GM21737 (cell line): Measurements from ENCODE around the gene ARMH1.
A peak's percentile ranks its signal among the peaks of the same experiment; 100 is the strongest.
"Not testable (repeated sequence)": the region's sequence is repeated elsewhere in the genome, so short reads cannot be mapped to it uniquely, and the experiment has no call there.

Source experiments
- ATAC-seq: cut with Tn5 transposase; IDR thresholded peaks from one replicate; pipeline ENCODE4 v1.9.1; 2021; ENCODE audit warnings: mild to moderate bottlenecking, moderate library complexity; ENCODE audit not compliant: unreplicated experiment

The ARMH1 gene

DNA sequence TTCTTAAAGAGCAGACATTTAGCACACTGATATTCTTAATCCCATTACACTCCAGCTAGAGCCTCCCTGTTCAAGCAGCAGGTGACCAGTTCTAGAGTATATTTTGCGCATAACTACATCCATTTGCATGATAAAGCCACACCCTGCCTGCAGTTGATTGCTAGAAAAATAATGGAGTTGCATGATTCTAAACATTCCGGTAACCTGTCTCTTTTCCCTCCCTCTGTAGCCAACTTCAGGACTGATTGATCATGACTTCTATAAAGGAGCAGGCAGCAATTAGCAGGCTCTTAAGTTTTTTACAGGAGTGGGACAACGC is 14.9 kb downstream of the ARMH1 start:
- no peak for ATAC-seq

GRCh38 chr1:44693159-44693558 is 18.6 kb downstream of the ARMH1 start:
- ATAC-seq, result no peak

DNA sequence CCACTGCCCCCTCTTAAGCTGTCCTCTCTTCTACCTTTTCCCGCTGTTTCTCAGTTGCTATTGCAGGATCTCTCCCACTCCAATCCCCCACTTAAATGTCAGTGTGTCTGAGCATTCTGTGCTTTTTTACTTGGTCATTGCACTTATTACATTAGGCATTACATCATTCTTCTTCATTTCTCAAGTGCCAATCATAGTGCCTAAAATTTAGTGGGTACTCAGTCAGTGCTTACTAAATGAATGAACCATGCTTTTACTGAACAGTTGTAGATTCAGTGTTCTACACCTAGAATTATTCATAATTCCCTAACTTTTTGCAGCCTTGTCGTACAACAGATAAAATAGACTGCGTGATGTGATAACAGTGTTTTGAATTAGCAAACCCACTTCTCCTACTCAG is 19.4 kb downstream of the ARMH1 start:
- no peak for ATAC-seq

DNA sequence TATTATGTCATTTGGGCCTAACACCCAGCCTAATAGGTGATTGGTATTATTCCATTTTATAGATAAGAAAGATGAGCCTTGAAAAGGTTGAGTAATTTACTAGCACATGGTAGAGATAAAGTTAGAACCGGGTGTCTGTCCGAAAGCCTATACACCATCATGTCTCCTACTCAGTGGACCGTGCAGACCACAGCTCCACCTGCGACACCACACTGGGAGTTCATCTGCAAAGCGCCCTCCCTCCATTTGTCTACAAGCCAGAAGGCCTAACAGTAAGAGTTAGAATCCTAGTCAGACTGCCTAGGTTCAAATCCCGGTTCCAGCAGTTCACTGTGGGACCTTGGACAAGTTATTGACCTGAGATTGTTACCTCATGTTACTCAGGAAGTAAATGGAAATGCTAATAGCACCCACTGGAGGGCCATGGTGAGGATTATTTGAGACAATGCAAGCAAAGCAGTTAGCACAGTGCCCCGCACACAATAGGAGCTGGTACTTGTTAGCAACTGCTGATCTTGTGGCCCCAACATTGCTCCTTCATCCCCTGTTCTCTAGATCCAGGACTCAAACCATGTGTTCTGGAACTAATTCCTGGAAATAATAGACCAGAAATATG is 20.5 kb downstream of the ARMH1 start:
- peak; percentile 60 for ATAC-seq

DNA sequence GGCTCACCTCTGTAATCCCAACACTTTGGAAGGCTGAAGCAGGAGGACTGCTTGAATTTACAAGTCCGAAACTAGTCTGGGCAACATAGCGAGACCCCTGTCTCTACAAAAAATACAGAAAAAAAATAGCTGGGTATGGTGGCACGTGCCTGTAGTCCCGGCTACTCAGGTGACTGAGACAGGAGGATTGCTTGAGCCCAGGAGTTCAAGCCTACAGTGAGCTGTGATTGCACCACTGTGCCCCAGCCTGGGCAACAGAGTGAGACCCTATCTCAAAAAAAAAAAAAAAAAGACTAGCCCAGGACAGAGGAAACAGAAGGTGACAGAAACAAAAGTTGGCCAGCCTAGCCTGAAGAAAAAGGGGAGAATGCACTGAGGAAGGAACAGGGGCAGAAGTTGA is 21.2 kb downstream of the ARMH1 start:
- ATAC-seq, result no peak

DNA sequence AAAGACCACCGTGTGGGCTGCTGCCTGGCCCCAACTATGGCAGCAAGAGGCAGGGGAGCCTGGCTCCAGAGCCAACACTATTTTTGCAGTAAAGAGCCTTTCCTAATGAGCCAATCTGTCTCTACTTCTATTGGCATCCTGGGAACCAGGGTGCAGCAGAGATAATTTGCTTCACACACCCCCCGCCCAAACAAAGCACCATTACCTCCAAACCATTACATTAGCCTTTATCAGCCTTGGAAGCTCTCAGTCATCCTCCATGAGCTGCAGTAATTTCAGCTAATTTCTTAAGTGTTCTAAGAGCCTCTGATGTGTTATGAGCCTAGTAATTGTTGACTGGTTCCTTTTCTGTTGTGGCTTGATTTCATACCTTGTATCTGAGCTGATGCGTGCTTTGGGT is 21.6 kb downstream of the ARMH1 start:
- ATAC-seq, result no peak

DNA sequence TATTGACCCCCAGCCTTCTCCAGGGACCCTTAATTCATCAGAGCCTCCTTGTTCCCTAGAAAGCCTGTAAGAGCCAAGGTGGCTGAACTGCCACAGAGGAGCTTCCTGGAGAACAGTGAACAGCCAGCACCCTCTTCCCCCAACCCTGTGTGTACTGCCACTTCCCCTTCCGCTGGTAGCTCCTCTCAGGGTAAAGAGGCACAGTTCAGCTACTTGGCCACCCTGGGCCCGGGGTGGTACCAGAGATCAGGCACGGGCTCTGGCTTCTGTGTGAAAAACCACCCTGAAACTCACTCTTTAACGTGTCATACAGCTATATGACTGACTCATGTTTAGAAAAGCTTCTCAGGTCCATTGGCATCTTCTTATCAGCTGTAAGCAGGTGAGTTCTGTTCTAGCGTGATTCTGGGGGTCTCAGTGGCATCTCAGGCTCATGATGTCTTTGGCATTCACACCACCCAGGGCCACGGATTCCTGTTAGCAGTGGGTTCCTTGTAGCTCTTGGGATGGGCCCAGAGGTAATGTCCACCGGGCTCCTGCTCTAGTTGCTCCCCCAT is 22.4 kb downstream of the ARMH1 start:
- ATAC-seq, result no peak

DNA sequence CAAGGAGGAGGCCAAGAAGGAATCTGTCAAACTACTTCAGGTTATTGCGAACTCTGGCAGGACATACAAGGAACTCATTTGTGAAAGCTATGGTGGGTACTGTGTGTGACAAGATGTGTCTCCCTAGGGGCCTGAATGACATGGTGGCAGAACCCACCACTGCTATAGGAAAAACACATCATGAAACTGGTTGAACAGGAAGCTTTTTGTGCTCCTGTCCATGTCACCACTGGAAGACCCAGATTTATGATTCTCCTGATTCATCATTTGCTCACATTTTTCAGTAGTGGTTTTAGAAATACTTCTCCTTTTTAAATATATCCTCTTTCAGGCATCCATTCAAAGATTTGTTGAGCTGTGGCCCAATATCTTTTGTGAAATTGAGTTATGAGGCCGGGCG is 23.6 kb downstream of the ARMH1 start:
- ATAC-seq, result no peak

GRCh38 chr1:44699375-44699774 is 24.9 kb downstream of the ARMH1 start:
- not testable (repeated sequence) for ATAC-seq

DNA sequence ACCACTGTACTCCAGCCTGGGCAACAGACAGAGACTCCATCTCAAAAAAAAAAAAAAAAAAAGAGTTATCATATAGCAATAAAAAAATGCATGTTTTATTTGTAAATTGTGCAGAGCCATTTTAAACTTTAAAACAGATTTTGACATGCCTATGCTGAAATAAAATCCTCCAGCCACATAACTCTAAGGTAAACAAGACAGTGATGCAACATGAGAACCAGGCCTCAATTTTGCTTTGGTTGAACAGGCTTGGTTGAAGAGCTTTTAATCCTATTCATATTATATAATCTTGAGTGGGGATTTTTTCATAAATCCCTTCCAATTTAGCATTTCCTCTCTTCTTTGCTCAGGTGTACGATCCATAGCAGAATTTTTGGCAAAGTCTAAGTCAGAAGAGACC is 26.1 kb downstream of the ARMH1 start:
- no peak for ATAC-seq

DNA sequence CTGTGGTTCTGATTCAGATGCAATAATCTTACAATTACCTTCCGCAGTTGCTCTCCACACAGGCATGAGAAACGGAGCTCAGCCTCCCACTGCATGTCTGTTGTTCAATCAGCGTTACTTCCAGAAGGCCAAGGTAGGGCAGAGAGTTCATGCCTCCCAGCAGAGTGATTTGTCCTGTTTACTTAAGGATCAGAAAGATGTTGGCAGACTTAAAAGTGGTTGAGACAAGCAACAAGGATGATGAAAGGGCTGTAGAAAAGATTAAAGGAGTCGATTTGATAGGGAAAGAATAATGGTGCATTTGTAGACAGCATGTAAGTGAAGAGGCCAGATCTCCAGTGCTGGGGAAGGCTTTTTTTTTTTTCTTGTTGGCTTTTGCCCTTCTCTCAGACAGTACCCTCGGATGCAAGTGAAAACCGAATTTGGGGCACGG is 26.6 kb downstream of the ARMH1 start:
- no peak for ATAC-seq

- no peak for ATAC-seq
Measured at GRCh38 chr1:44705470-44705869, 31.0 kb downstream of the ARMH1 start.

DNA sequence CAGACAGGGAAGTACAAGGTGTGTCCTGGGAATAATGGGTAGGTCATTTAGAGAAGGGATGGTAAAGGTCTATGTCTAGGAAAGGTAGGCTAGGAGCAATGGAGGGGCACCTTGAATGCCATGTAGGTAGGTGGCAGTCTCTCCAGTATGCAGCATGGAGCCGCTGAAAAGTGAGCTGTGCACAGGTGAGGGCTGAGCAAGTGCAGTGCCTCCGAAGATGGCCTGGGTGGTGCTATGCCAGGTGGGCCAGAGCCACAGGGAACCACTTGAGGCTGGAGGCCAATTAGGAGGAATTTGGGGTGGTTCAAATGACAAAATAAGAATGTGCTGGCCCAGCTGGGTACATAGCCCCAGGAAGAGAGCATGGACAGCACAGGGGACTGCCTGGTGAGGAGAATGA is 31.4 kb downstream of the ARMH1 start:
- ATAC-seq, result no peak

GRCh38 chr1:44707112-44707881 is 32.8 kb downstream of the ARMH1 start:
- no peak for ATAC-seq

GRCh38 chr1:44707959-44708831 is 33.7 kb downstream of the ARMH1 start:
- ATAC-seq, result no peak

GRCh38 chr1:44713321-44713781 is 38.8 kb downstream of the ARMH1 start:
- peak; percentile 55 for ATAC-seq

- ATAC-seq, result no peak
Measured at GRCh38 chr1:44714532-44714931, 40.0 kb downstream of the ARMH1 start.

DNA sequence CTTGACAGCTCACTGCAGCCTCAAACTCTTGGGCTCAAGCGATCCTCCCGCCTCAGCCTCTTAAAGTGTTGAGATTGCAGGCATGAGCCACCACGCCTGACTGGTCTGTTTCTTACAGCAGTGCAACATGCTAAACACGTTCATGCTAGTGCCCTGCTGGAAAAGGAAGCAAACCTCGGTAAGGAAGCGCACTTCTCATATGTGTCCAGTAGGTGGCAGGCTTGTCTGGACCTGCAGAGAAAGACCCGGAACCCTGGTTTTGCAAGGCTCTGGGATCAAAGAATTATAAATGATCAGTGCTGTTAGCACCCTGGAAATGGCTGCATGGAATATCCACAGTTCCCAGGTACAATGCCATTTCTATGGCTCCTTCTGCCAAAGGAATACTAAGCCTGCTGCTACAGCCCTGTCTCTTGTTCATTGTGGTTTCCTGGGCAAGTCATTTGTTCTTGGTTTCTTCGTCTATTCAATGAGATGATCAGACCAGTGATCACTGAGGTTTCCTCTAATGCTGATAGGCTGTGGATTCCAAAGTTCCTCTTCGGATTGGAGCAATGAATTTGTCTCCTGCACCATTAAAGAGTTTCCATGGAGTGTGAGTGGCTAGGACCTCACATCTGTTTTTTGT is 40.5 kb downstream of the ARMH1 start:
- no peak for ATAC-seq

DNA sequence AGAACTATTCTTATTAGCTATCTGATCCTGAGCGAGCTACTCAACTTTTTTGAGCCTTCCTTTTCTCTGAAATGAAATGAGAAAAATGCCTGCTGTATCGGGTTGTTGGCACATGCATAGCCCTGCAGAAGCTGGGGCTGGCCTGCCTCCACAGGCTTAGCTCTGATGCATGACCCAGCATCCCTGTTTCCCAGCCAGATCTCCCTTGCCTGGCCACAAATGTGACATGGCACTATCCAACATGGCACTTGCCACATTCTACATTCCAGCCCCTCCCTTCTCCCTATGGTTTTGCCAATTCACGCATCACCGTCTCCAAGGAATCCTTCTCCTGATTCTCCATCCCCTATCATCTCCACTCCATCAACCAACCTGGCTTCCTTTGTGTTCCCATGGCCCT is 42.6 kb downstream of the ARMH1 start:
- no peak for ATAC-seq

DNA sequence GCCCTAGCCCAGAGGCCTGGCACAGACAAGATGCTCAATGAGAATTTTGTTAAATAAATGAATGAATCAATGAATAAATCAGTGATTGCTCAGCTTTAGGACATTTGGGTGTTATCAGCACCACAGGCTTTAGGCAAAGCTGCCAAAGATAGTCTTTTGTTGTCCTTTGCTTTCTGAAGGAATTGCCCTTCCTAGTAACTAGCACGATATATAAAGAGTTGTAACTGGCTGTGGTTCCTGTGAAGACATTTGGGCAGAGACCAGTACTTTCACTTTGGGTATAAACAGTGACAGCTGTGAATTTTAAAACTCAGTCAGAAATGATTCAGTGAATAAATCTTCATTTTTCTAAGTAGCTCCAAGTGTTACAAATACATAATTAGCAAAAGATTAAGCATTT is 43.1 kb downstream of the ARMH1 start:
- ATAC-seq, result no peak

DNA sequence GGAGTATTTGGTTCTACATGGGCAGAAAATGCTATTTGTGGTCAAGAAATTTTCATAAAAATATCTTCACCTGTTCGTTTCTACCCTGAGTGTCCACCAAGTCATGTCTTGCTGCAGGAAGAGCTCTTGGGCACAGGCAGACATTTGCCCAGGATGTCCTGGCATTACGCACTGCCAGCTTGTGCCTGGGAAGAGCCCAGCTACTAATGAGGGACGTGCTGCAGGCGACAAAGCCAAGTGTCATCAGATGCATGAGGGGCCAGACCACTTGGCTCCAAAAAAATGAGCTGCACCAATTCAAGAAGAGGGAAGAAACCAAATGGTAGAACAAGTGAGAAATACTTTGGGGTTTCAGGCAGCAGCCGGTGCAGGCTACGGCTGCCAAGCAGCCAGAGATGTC is 43.6 kb downstream of the ARMH1 start:
- ATAC-seq, result no peak
